ENCODE data around the gene KLHL21. TPM values are rescaled to one million over a fixed set of nuclear protein-coding genes. Genes with fewer than 3 reads are reported as not detected.

The KLHL21 gene
- total RNA-seq (2021): 15.1 to 17.6 TPM (median 15.3 TPM) in 3 replicates
- percentile 63 among the genes with signal in this experiment for Bru-seq, nascent RNA
- long read RNA-seq, experiment 1, full-length matches to known transcripts: 43 of 65 reads
- long read RNA-seq, experiment 1, partial matches to known transcripts: 6 of 65 reads
- long read RNA-seq, experiment 1, other reads (novel, unspliced or antisense): 16 of 65 reads
- long read RNA-seq, experiment 2, full-length matches to known transcripts: 6 of 15 reads
- long read RNA-seq, experiment 2, partial matches to known transcripts: 1 of 15 reads
- long read RNA-seq, experiment 2, other reads (novel, unspliced or antisense): 8 of 15 reads
- long read RNA-seq, experiment 3, partial matches to known transcripts: 0 of 2 reads
- long read RNA-seq, experiment 3, other reads (novel, unspliced or antisense): 2 of 2 reads

DNA sequence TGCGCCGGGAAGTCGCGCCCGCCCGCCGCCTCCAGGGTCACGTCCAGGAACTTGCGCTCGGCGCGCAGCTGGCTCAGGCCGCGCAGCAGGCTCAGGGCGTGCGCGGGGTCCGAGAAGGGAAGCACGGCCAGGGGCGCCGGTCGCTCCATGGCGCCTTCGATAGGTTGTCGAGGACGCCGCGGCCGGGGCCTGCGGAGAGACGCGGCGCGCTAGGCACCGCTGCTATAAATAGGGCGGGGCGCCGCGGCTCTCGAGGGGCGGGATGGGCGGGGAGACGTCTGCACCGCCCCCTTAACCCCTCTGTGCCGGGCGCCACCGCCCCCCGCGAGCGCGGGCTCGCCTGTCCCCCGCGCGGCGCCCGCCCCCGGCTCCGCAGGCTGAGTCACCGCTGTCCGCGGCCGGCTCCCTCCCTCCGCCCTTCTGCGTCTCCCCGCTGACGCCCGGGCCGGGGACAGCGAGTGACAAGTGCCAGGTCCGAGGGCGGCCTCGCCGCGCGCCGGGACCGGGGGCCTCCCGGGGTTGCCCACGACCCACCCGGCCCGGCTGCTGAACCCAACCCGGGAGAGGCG lies at the start of gene KLHL21:
Gene KLHL21, minus strand, starts transcription at position 201 of the 569 bp plus-strand sequence. Its CDS starts 52 bp downstream, at position 149.
- TF ChIP-seq SP1 (CRISPR knock-in tag; conservative IDR thresholded peaks at IDR 0.05): peak; percentile 80; the same call in 1 of the 2 replicates
- 0 out of 2 replicates have a peak, but pooled peaks have one; percentile 20 for TF ChIP-seq ZBTB43 (CRISPR knock-in tag; IDR thresholded peaks at IDR 0.05)
- TF ChIP-seq, protein P1, sequence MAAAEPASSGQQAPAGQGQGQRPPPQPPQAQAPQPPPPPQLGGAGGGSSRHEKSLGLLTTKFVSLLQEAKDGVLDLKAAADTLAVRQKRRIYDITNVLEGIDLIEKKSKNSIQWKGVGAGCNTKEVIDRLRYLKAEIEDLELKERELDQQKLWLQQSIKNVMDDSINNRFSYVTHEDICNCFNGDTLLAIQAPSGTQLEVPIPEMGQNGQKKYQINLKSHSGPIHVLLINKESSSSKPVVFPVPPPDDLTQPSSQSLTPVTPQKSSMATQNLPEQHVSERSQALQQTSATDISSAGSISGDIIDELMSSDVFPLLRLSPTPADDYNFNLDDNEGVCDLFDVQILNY (CRISPR knock-in tag; IDR thresholded peaks at IDR 0.05): 0 out of 2 replicates have a peak, but pooled peaks have one; percentile 21
- TF ChIP-seq, protein P2, sequence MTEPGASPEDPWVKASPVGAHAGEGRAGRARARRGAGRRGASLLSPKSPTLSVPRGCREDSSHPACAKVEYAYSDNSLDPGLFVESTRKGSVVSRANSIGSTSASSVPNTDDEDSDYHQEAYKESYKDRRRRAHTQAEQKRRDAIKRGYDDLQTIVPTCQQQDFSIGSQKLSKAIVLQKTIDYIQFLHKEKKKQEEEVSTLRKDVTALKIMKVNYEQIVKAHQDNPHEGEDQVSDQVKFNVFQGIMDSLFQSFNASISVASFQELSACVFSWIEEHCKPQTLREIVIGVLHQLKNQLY (CRISPR knock-in tag; IDR thresholded peaks at IDR 0.05): no peak
- peak; percentile 19; the same call in 1 of the 2 replicates for TF ChIP-seq ARID4B (CRISPR knock-in tag; IDR thresholded peaks at IDR 0.05; ENCODE audit: borderline replicate concordance)
- TF ChIP-seq ZNF219 (CRISPR knock-in tag; IDR thresholded peaks at IDR 0.05; ENCODE audit: borderline replicate concordance): 0 out of 2 replicates have a peak, but pooled peaks have one; percentile 45
- TF ChIP-seq, protein P3, sequence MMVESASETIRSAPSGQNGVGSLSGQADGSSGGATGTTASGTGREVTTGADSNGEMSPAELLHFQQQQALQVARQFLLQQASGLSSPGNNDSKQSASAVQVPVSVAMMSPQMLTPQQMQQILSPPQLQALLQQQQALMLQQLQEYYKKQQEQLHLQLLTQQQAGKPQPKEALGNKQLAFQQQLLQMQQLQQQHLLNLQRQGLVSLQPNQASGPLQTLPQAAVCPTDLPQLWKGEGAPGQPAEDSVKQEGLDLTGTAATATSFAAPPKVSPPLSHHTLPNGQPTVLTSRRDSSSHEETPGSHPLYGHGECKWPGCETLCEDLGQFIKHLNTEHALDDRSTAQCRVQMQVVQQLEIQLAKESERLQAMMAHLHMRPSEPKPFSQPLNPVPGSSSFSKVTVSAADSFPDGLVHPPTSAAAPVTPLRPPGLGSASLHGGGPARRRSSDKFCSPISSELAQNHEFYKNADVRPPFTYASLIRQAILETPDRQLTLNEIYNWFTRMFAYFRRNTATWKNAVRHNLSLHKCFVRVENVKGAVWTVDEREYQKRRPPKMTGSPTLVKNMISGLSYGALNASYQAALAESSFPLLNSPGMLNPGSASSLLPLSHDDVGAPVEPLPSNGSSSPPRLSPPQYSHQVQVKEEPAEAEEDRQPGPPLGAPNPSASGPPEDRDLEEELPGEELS (CRISPR knock-in tag; IDR thresholded peaks at IDR 0.05): 0 out of 2 replicates have a peak, but pooled peaks have one; percentile 4
- 0 out of 2 replicates have a peak, but pooled peaks have one; percentile 33 for TF ChIP-seq JUN (CRISPR knock-in tag; IDR thresholded peaks at IDR 0.05)
- TF ChIP-seq ESRRA (CRISPR knock-in tag; IDR thresholded peaks at IDR 0.05; ENCODE audit: borderline replicate concordance): 0 out of 2 replicates have a peak, but pooled peaks have one; percentile 6
- TF ChIP-seq TEAD1 (CRISPR knock-in tag; IDR thresholded peaks at IDR 0.05): peak; percentile 43
- TF ChIP-seq, protein P4, sequence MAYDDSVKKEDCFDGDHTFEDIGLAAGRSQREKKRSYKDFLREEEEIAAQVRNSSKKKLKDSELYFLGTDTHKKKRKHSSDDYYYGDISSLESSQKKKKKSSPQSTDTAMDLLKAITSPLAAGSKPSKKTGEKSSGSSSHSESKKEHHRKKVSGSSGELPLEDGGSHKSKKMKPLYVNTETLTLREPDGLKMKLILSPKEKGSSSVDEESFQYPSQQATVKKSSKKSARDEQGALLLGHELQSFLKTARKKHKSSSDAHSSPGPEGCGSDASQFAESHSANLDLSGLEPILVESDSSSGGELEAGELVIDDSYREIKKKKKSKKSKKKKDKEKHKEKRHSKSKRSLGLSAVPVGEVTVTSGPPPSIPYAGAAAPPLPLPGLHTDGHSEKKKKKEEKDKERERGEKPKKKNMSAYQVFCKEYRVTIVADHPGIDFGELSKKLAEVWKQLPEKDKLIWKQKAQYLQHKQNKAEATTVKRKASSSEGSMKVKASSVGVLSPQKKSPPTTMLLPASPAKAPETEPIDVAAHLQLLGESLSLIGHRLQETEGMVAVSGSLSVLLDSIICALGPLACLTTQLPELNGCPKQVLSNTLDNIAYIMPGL (CRISPR knock-in tag; IDR thresholded peaks at IDR 0.05): peak; percentile 72; the same call in 1 of the 2 replicates
- 0 out of 2 replicates have a peak, but pooled peaks have one; percentile 0 for TF ChIP-seq CREB1 (CRISPR knock-in tag; IDR thresholded peaks at IDR 0.05)
- TF ChIP-seq GTF2I (CRISPR knock-in tag; conservative IDR thresholded peaks at IDR 0.05): no peak
- no peak for TF ChIP-seq TEAD4 (CRISPR knock-in tag; IDR thresholded peaks at IDR 0.05)
- Mint-ChIP-seq H3K27me3 (ENCODE audit: low read depth) (no peaks in the 10 kb centered on the region; the same call in 1 of the 2 replicates), H3K36me3 (peaks cover 3% of the 10 kb centered on the region; the same call in 1 of the 2 replicates), H3K4me1 (peaks cover 23% of the 10 kb centered on the region), H3K4me3 (peak within 1 kb of the TSS; percentile 80), H3K27ac (peak within 1 kb of the TSS; percentile 97), H3K9me3 (no peaks in the 10 kb centered on the region)
- CTCF ChIA-PET: interaction anchor here (0.6 to 1.9 kb wide), 12 partner anchors 11 to 468 kb away, joined by 3 to 10 read pairs (median 4); partner anchors contain the start of genes NOL9, PHF13, THAP3 and ZBTB48
- DNase-seq (ENCODE audit: low spot score) (peak; percentile 78), ATAC-seq (peak; percentile 51)
- POLR2A ChIA-PET: interaction anchor here (0.8 to 1.7 kb wide), 8 partner anchors 10 to 44 kb away, joined by 3 to 8 read pairs (median 4); partner anchors contain the start of genes PHF13 and ZBTB48

All from WTC11 (cell line).